Memory B cell (primary cell): Measurements from ENCODE around the gene KCNK10.
"Not testable (repeated sequence)": the region's sequence is repeated elsewhere in the genome, so short reads cannot be mapped to it uniquely, and the experiment has no call there.

ENCODE experiments used
- ATAC-seq: fragments of 150-1000 bp; cut with Tn5 transposase; 2 replicates; pipeline ENCODE4 v1.10.0; 2021; ENCODE audit warnings: low read depth, mild to moderate bottlenecking, moderate library complexity
- DNase-seq, 2 donors: peaks; one replicate each; pipeline ENCODE4 v3.0.0; 2022; ENCODE audit warnings: low spot score in 2 of 2
- H3K27ac Mint-ChIP-seq: one replicate; pipeline ENCODE4 v1.8.0; 2022; ENCODE audit warnings: mild to moderate bottlenecking, moderate library complexity, mixed read lengths
- H3K27me3 Mint-ChIP-seq: one replicate; pipeline ENCODE4 v1.8.0; 2022; ENCODE audit warnings: mixed read lengths
- H3K36me3 Mint-ChIP-seq: one replicate; pipeline ENCODE4 v1.8.0; 2022; ENCODE audit warnings: mild to moderate bottlenecking, mixed read lengths
- H3K4me1 Mint-ChIP-seq: one replicate; pipeline ENCODE4 v1.8.0; 2022; ENCODE audit warnings: mixed read lengths
- H3K4me3 Mint-ChIP-seq: one replicate; pipeline ENCODE4 v1.8.0; 2022; ENCODE audit warnings: mild to moderate bottlenecking, moderate library complexity, mixed read lengths
- H3K9me3 Mint-ChIP-seq: one replicate; pipeline ENCODE4 v1.8.0; 2022; ENCODE audit warnings: mixed read lengths

The KCNK10 gene

GRCh38 chr14:88271205-88271604, 51.9 kb downstream of the KCNK10 start:
- peaks cover 19% of the 10 kb centered on the region for H3K27me3 Mint-ChIP-seq
- no peaks in the 10 kb centered on the region for H3K4me1 Mint-ChIP-seq
- DNase-seq (no peak), ATAC-seq (no peak)
- H3K4me3 Mint-ChIP-seq: no peak overlapping the region
- H3K36me3 Mint-ChIP-seq: no peaks in the 10 kb centered on the region
- peaks cover 1% of the 10 kb centered on the region for H3K9me3 Mint-ChIP-seq
- no peak overlapping the region for H3K27ac Mint-ChIP-seq

DNA sequence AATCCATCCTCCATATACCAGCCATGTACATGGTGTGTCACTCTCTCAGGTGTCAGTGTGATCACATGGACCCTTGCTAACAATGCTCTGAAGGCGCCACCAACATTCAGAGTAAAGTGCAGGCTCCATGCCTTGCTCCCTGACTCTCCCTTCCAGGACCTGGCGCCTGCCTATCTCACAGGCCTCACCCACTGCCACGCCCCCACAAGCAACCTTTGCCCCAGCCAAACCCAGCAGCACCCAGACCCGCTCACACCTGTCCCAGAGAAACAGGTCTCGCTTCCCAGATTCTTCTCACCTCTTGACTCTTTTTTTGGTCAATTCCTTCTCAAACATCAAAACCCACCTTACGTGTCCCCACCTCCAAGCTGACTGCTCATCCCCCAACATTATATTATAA, 52.3 kb downstream of the KCNK10 start:
- ATAC-seq (no peak), DNase-seq (no peak)
- peaks cover 1% of the 10 kb centered on the region for H3K9me3 Mint-ChIP-seq
- no peaks in the 10 kb centered on the region for H3K4me1 Mint-ChIP-seq
- H3K36me3 Mint-ChIP-seq: no peaks in the 10 kb centered on the region
- H3K27ac Mint-ChIP-seq: no peak overlapping the region
- peaks cover 20% of the 10 kb centered on the region for H3K27me3 Mint-ChIP-seq
- H3K4me3 Mint-ChIP-seq: no peak overlapping the region

GRCh38 chr14:88269806-88270420, 53.2 kb downstream of the KCNK10 start:
- ATAC-seq: no peak
- H3K36me3 Mint-ChIP-seq: no peaks in the 10 kb centered on the region
- no peaks in the 10 kb centered on the region for H3K4me1 Mint-ChIP-seq
- H3K4me3 Mint-ChIP-seq: no peak overlapping the region
- peaks cover 1% of the 10 kb centered on the region for H3K9me3 Mint-ChIP-seq
- no peak overlapping the region for H3K27ac Mint-ChIP-seq
- H3K27me3 Mint-ChIP-seq: peaks cover 17% of the 10 kb centered on the region
- no peak for DNase-seq

- no peak overlapping the region for H3K4me3 Mint-ChIP-seq
- no peaks in the 10 kb centered on the region for H3K4me1 Mint-ChIP-seq
- no peak for ATAC-seq
- H3K27me3 Mint-ChIP-seq: peaks cover 16% of the 10 kb centered on the region
- no peak for DNase-seq
- H3K9me3 Mint-ChIP-seq: peaks cover 1% of the 10 kb centered on the region
- no peaks in the 10 kb centered on the region for H3K36me3 Mint-ChIP-seq
- no peak overlapping the region for H3K27ac Mint-ChIP-seq
These were observed 56.6 kb downstream of the KCNK10 start for GRCh38 chr14:88266474-88266873.

GRCh38 chr14:88264116-88264515, 59.0 kb downstream of the KCNK10 start:
- H3K27me3 Mint-ChIP-seq: peaks cover 17% of the 10 kb centered on the region
- no peaks in the 10 kb centered on the region for H3K4me1 Mint-ChIP-seq
- H3K36me3 Mint-ChIP-seq: no peaks in the 10 kb centered on the region
- no peak for DNase-seq
- H3K4me3 Mint-ChIP-seq: no peak overlapping the region
- H3K27ac Mint-ChIP-seq: no peak overlapping the region
- peaks cover 3% of the 10 kb centered on the region for H3K9me3 Mint-ChIP-seq
- ATAC-seq: no peak

DNA sequence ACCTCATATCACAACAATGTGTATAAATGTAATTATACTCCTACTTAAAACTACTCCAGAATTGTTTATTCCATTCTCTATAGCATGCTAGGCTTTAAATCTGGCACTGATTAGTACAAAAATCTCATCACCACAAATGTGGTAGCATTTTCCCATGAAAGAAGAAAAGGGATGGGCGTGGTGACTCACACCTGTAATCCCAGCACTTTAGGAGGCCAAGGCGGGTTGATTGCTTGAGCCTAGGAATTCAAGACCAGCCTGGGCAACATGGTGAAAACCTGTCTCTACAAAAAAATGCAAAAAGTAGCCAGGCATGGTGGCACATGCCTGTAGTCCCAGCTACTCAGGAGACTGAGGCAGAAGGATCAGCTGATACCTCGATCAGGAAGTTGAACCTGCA, 61.8 kb downstream of the KCNK10 start:
- H3K27ac Mint-ChIP-seq, H3K9me3 Mint-ChIP-seq, ATAC-seq, H3K4me1 Mint-ChIP-seq, H3K4me3 Mint-ChIP-seq, H3K36me3 Mint-ChIP-seq, DNase-seq: not testable (repeated sequence)
- H3K27me3 Mint-ChIP-seq: peaks cover 18% of the 10 kb centered on the region

- Mint-ChIP-seq H3K4me3 (no peak overlapping the region), H3K4me1 (no peaks in the 10 kb centered on the region), H3K36me3 (no peaks in the 10 kb centered on the region), H3K9me3 (peaks cover 1% of the 10 kb centered on the region), H3K27ac (no peak overlapping the region), H3K27me3 (peaks cover 16% of the 10 kb centered on the region)
- no peak for ATAC-seq
- no peak for DNase-seq
These were observed 65.0 kb downstream of the KCNK10 start for GRCh38 chr14:88258021-88258420.

DNA sequence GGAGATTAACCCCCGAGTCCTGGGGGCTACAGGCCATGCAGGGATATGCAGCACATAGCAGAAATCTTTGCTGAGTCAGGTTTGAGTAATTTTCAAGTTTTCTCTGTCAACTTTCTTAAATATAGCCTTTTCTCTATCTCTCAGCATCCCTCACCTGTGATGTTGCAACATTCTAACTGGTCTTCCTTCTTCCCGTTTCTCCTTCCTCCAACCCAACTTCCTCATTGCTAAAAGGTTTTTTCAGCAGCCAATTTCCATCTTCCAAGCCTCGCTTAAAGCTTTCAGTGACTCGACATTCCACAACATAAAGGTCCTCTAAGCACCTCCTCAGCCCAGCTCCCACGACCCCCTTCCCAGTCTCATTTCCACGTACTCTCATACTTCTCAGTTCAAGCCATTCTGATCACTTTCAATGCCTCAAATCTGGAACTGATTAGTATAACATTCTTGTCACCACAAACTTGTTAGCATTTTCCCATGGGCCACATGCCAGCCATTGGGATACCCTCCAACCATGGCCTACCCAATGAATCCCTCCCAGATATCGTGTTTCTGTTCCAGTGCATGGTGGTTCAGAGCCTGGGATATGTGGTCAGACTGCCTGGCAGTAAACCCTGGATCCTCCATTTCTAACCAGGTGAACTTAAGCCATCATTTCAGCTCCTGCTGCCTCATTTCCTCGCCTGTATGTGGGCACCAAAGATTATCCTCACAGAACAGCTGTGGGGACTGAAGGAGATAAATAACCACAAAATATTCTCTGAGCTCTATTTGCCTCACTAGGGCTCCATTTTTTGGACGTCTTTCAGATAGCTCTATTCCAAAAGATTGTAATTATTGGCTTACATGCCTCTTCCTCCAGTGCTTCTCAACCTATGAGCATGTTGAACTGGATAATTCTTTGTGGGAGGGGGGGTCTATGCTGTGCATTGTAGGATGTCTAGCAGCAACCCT, 65.8 kb downstream of the KCNK10 start:
- no peak for DNase-seq
- peaks cover 1% of the 10 kb centered on the region for H3K9me3 Mint-ChIP-seq
- H3K4me1 Mint-ChIP-seq: no peaks in the 10 kb centered on the region
- H3K27ac Mint-ChIP-seq: no peak overlapping the region
- no peak for ATAC-seq
- H3K36me3 Mint-ChIP-seq: no peaks in the 10 kb centered on the region
- H3K4me3 Mint-ChIP-seq: no peak overlapping the region
- peaks cover 11% of the 10 kb centered on the region for H3K27me3 Mint-ChIP-seq

DNA sequence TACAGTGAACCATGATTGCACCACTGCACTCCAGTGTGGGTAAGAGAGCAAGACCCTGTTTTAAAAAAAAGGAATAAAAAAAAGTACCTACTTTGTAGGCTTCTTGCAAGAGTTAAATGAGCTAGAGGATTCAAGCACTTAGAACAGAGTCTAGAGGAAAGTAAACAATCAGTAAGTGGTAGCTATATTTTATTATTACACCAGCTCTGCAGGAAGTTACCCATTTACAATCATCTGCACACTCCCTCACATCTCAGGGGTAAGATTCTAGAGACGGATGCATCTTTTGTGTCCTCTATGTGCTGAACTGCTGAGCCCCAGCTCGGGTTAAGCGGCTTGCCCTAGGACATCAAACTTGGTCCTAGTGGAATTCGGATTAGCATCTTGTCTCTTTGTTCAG, 67.3 kb downstream of the KCNK10 start:
- DNase-seq (no peak), ATAC-seq (no peak)
- H3K27ac Mint-ChIP-seq: no peak overlapping the region
- H3K36me3 Mint-ChIP-seq: no peaks in the 10 kb centered on the region
- H3K27me3 Mint-ChIP-seq: peaks cover 10% of the 10 kb centered on the region
- H3K9me3 Mint-ChIP-seq: peaks cover 1% of the 10 kb centered on the region
- H3K4me3 Mint-ChIP-seq: no peak overlapping the region
- H3K4me1 Mint-ChIP-seq: no peaks in the 10 kb centered on the region

DNA sequence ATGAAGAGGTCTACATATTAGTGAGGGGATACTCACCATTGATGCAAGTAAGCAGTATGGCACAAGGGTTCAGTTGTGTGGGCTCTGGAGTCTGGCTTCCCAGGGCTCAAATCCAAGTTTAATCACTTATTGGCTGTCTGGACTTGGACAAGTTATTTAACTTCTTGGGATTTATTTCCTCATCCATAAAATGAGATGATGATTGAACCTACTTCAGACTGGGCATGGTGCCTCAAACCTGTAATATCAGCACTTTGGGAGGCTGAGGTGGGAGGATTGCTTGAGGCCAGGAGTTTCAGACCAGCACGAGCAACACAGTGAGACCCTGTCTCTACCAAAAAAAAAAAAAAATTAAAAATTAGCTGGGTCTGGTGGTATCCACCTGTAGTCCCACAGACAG, 67.9 kb downstream of the KCNK10 start:
- H3K27me3 Mint-ChIP-seq: peaks cover 10% of the 10 kb centered on the region

DNA sequence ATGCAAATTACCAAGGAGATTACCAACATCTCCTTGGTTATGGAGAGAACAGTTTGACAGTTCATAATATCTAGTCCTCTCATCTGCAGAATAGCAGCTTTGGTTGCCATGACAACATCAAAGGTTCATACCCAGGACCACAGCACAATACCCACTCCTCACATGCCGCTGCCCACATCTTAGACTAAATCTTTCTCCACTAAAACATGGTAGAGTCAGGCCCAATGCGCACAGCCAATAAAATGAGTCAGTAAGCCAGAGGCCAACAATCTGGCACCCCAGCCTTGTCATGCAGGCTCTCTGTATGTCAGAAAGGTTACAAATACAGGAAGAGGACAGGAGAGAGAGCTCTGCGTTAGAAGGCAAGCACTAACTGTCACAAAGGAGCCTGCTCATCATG, 70.6 kb downstream of the KCNK10 start:
- Mint-ChIP-seq H3K36me3 (no peaks in the 10 kb centered on the region), H3K4me1 (no peaks in the 10 kb centered on the region), H3K27ac (no peak overlapping the region), H3K9me3 (no peaks in the 10 kb centered on the region), H3K4me3 (no peak overlapping the region), H3K27me3 (peaks cover 7% of the 10 kb centered on the region)
- no peak for DNase-seq
- no peak for ATAC-seq

More for the DNA sequence above, 67.9 kb downstream of the KCNK10 start:
- DNase-seq (no peak), ATAC-seq (no peak)
- H3K36me3 Mint-ChIP-seq: no peaks in the 10 kb centered on the region
- no peak overlapping the region for H3K27ac Mint-ChIP-seq
- H3K4me3 Mint-ChIP-seq: no peak overlapping the region
- peaks cover under 1% of the 10 kb centered on the region for H3K9me3 Mint-ChIP-seq
- H3K4me1 Mint-ChIP-seq: no peaks in the 10 kb centered on the region

- H3K9me3 Mint-ChIP-seq: no peaks in the 10 kb centered on the region
These were observed 71.4 kb downstream of the KCNK10 start for GRCh38 chr14:88251650-88252049.

DNA sequence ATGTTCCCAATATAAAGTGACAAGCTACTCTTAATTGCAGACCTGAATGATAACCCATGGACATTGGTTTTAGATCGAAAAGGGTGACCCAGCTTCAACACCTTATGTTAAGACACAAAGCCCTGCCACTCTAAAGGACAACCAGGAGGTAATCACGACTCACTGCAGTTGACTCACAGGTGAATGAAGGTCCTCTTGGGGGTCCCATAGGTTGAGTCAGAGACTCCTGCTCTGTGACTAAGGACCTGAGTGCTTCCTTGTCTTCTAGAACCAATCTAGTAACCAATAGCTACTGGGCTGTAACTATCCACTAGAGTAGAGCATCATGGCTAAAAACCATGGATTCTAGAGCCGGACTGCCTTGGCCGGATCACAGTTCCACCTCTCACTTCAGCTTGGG, 73.8 kb downstream of the KCNK10 start:
- peaks cover 7% of the 10 kb centered on the region for H3K27me3 Mint-ChIP-seq
- DNase-seq (no peak), ATAC-seq (no peak)
- no peak overlapping the region for H3K4me3 Mint-ChIP-seq
- H3K9me3 Mint-ChIP-seq: no peaks in the 10 kb centered on the region
- no peak overlapping the region for H3K27ac Mint-ChIP-seq
- no peaks in the 10 kb centered on the region for H3K4me1 Mint-ChIP-seq
- no peaks in the 10 kb centered on the region for H3K36me3 Mint-ChIP-seq

More at GRCh38 chr14:88251650-88252049, 71.4 kb downstream of the KCNK10 start:
- Mint-ChIP-seq H3K27ac (no peak overlapping the region), H3K27me3 (peaks cover 4% of the 10 kb centered on the region), H3K4me3 (no peak overlapping the region), H3K36me3 (no peaks in the 10 kb centered on the region), H3K4me1 (no peaks in the 10 kb centered on the region)
- ATAC-seq: no peak
- DNase-seq: no peak

- no peak for DNase-seq
These were observed 74.5 kb downstream of the KCNK10 start for GRCh38 chr14:88248606-88249005.

More at GRCh38 chr14:88248606-88249005, 74.5 kb downstream of the KCNK10 start:
- H3K27me3 Mint-ChIP-seq: peaks cover 5% of the 10 kb centered on the region
- H3K9me3 Mint-ChIP-seq: no peaks in the 10 kb centered on the region
- H3K27ac Mint-ChIP-seq: no peak overlapping the region
- no peaks in the 10 kb centered on the region for H3K4me1 Mint-ChIP-seq
- no peaks in the 10 kb centered on the region for H3K36me3 Mint-ChIP-seq
- ATAC-seq: no peak
- no peak overlapping the region for H3K4me3 Mint-ChIP-seq
